ENCODE data around the gene FSTL4. TPM values are rescaled to one million over a fixed set of nuclear protein-coding genes. Genes with fewer than 3 reads are reported as not detected.

Gene FSTL4
- total RNA-seq, 1 experiment from 2014 or later = not detected

GRCh38 chr5:133657036-133657435, 44.7 kb upstream of the FSTL4 start:
- H3K9me3 ChIP-seq (ENCODE audit: insufficient read depth, low read depth) = no peaks in the 10 kb centered on the region
- no peaks in the 10 kb centered on the region for H3K27me3 ChIP-seq (ENCODE audit: insufficient read depth, low read depth)
- no peak overlapping the region for H2AFZ ChIP-seq
- DNase-seq = no peak
- H3F3A ChIP-seq (ENCODE audit: insufficient read depth, low read depth) = no peaks in the 10 kb centered on the region; the same call in 1 of the 2 replicates
- POLR2A ChIA-PET (ENCODE audit: unreplicated experiment) = no interaction called here
- TF ChIP-seq, protein P1, sequence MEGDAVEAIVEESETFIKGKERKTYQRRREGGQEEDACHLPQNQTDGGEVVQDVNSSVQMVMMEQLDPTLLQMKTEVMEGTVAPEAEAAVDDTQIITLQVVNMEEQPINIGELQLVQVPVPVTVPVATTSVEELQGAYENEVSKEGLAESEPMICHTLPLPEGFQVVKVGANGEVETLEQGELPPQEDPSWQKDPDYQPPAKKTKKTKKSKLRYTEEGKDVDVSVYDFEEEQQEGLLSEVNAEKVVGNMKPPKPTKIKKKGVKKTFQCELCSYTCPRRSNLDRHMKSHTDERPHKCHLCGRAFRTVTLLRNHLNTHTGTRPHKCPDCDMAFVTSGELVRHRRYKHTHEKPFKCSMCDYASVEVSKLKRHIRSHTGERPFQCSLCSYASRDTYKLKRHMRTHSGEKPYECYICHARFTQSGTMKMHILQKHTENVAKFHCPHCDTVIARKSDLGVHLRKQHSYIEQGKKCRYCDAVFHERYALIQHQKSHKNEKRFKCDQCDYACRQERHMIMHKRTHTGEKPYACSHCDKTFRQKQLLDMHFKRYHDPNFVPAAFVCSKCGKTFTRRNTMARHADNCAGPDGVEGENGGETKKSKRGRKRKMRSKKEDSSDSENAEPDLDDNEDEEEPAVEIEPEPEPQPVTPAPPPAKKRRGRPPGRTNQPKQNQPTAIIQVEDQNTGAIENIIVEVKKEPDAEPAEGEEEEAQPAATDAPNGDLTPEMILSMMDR (conservative IDR thresholded peaks at IDR 0.05) = no peak
- TF ChIP-seq EZH2 (IDR thresholded peaks at IDR 0.05; ENCODE audit: low read depth) = no peak
- no peaks in the 10 kb centered on the region for H3K36me3 ChIP-seq (ENCODE audit: low read depth)
- H3K4me3 ChIP-seq = no peak overlapping the region
- peaks cover 3% of the 10 kb centered on the region for H3K4me1 ChIP-seq (replicated peaks; ENCODE audit: insufficient read depth)
- no peak overlapping the region for H3K27ac ChIP-seq
- CTCF ChIA-PET = no interaction called here
- no TSS peak for BruUV-seq (replicated peaks)
- no peak overlapping the region for H3K4me2 ChIP-seq
- intact Hi-C loops (cut with micrococcal nuclease; ENCODE audit: unreplicated experiment) = no loop called here
- no peaks in the 10 kb centered on the region for H3K79me2 ChIP-seq (ENCODE audit: low read depth)
- H3K9me2 ChIP-seq (ENCODE audit: insufficient read depth) = no peaks in the 10 kb centered on the region
- no peaks in the 10 kb centered on the region for H4K20me1 ChIP-seq (ENCODE audit: insufficient read depth)

DNA sequence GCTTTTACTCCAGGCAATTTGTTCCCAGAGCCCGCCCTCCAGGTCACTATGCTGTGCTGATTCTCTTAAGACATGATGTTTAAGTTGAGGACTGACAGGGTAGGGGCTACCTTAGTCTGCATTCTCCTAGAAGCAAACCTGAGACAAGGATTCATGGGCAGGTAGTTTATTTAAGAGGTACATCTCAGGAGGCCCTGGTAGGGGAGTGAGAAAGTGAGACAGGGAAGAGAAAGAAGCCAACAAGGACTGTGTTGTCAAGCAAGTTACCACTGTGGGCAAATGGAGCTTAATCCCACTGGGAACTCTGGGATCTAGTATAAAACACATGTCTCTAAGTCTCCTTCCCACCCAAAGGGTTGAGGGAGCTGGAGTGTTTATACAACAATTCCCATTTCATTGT, 43.6 kb upstream of the FSTL4 start:
- Histone ChIP-seq H3K27ac (no peak overlapping the region), H3K27me3 (ENCODE audit: insufficient read depth, low read depth) (no peaks in the 10 kb centered on the region), H3K9me2 (ENCODE audit: insufficient read depth) (no peaks in the 10 kb centered on the region), H4K20me1 (ENCODE audit: insufficient read depth) (no peaks in the 10 kb centered on the region), H3K79me2 (ENCODE audit: low read depth) (no peaks in the 10 kb centered on the region), H3K4me3 (no peak overlapping the region), H3K4me2 (no peak overlapping the region), H2AFZ (no peak overlapping the region), H3K4me1 (replicated peaks; ENCODE audit: insufficient read depth) (no peaks in the 10 kb centered on the region), H3K9me3 (ENCODE audit: insufficient read depth, low read depth) (no peaks in the 10 kb centered on the region), H3F3A (ENCODE audit: insufficient read depth, low read depth) (no peaks in the 10 kb centered on the region), H3K36me3 (ENCODE audit: low read depth) (no peaks in the 10 kb centered on the region)
- no TSS peak for BruUV-seq (replicated peaks)
- TF ChIP-seq EZH2 (IDR thresholded peaks at IDR 0.05; ENCODE audit: low read depth) = no peak
- TF ChIP-seq, protein P1 (conservative IDR thresholded peaks at IDR 0.05) = no peak
- no peak for DNase-seq
- ChIA-PET POLR2A (ENCODE audit: unreplicated experiment) (no interaction called here), CTCF (no interaction called here)
- intact Hi-C loops (cut with micrococcal nuclease; ENCODE audit: unreplicated experiment) = no loop called here

DNA sequence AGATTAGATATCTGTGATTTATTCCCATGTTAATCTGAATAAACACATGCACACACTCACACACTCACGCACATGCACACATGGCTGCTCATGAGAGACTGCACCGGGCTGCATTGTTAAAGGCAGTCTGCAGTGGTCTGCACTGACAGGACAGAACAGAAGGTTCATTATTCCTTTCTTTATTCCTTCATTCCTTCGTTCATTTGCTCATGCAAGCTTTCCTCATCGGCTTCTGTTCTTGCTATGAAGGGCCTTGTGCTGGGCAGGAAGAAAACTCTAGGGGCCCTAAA, 41.4 kb upstream of the FSTL4 start:
- Histone ChIP-seq H3K9me3 (ENCODE audit: insufficient read depth, low read depth) (no peaks in the 10 kb centered on the region), H3K4me3 (no peak overlapping the region), H2AFZ (no peak overlapping the region), H3K9me2 (ENCODE audit: insufficient read depth) (no peaks in the 10 kb centered on the region), H3F3A (ENCODE audit: insufficient read depth, low read depth) (no peaks in the 10 kb centered on the region), H3K36me3 (ENCODE audit: low read depth) (no peaks in the 10 kb centered on the region), H3K27ac (no peak overlapping the region), H4K20me1 (ENCODE audit: insufficient read depth) (no peaks in the 10 kb centered on the region; the same call in 1 of the 2 replicates), H3K27me3 (ENCODE audit: insufficient read depth, low read depth) (no peaks in the 10 kb centered on the region), H3K4me2 (no peak overlapping the region), H3K79me2 (ENCODE audit: low read depth) (no peaks in the 10 kb centered on the region), H3K4me1 (replicated peaks; ENCODE audit: insufficient read depth) (no peaks in the 10 kb centered on the region)
- DNase-seq = no peak
- no TSS peak for BruUV-seq (replicated peaks)
- ChIA-PET POLR2A (ENCODE audit: unreplicated experiment) (no interaction called here), CTCF (no interaction called here)
- TF ChIP-seq, protein P1 (conservative IDR thresholded peaks at IDR 0.05) = no peak
- TF ChIP-seq EZH2 (IDR thresholded peaks at IDR 0.05; ENCODE audit: low read depth) = no peak
- intact Hi-C loops (cut with micrococcal nuclease; ENCODE audit: unreplicated experiment) = no loop called here
